Activated CD8-positive, alpha-beta memory T cell treated with anti-CD3 and anti-CD28 coated beads, Interleukin-2, amount 50 U/mL, for 24 hours (primary cell): ENCODE measurements around the gene ZFP69B.
"Not testable (repeated sequence)": the region's sequence is repeated elsewhere in the genome, so short reads cannot be mapped to it uniquely, and the experiment has no call there.

Source experiments
- DNase-seq: peaks from one replicate; pipeline ENCODE4 v3.0.0-alpha.2; 2020; ENCODE audit errors: extremely low read depth

ZFP69B gene

GRCh38 chr1:40435876-40436275, 14.4 kb upstream of the ZFP69B start:
- DNase-seq, result no peak

- no peak for DNase-seq
Measured at GRCh38 chr1:40438391-40439015, 11.8 kb upstream of the ZFP69B start.

GRCh38 chr1:40439247-40439646, 11.0 kb upstream of the ZFP69B start:
- DNase-seq, result no peak

GRCh38 chr1:40450495-40451237, 390 bp downstream of the ZFP69B start:
- peak; percentile 64 for DNase-seq

GRCh38 chr1:40451238-40451585, 936 bp downstream of the ZFP69B start:
- DNase-seq, result no peak

- DNase-seq, result no peak
Measured at GRCh38 chr1:40454873-40455272, 4.6 kb downstream of the ZFP69B start.

GRCh38 chr1:40462956-40463590, 12.8 kb downstream of the ZFP69B start:
- no peak for DNase-seq

GRCh38 chr1:40469327-40469726, 19.1 kb downstream of the ZFP69B start:
- DNase-seq, result no peak

- no peak for DNase-seq
Measured at GRCh38 chr1:40475268-40475667, 25.0 kb downstream of the ZFP69B start.

GRCh38 chr1:40476924-40477677, 26.8 kb downstream of the ZFP69B start, which contains the start of gene ZFP69:
Gene ZFP69 (plus strand): TSS chr1:40477290. CDS start chr1:40479362, 2,072 bp downstream.
- peak; percentile 23 for DNase-seq

- no peak for DNase-seq
Measured at GRCh38 chr1:40477678-40478053, 27.4 kb downstream of the ZFP69B start.

- DNase-seq, result no peak
Measured at GRCh38 chr1:40478276-40478675, 28.0 kb downstream of the ZFP69B start.

- no peak for DNase-seq
Measured at GRCh38 chr1:40479156-40479555, 28.9 kb downstream of the ZFP69B start.

GRCh38 chr1:40495315-40495903, 45.1 kb downstream of the ZFP69B start:
- DNase-seq, result no peak

GRCh38 chr1:40502651-40503050, 52.4 kb downstream of the ZFP69B start:
- not testable (repeated sequence) for DNase-seq

- no peak for DNase-seq
Measured at GRCh38 chr1:40507973-40508372, 57.7 kb downstream of the ZFP69B start.

GRCh38 chr1:40508375-40509341, 58.4 kb downstream of the ZFP69B start, which contains the start of gene EXO5:
Gene EXO5 (plus strand): TSS chr1:40508767. CDS start chr1:40514545, 5,778 bp downstream.
- peak; percentile 58 for DNase-seq
